GM21529 (cell line): ENCODE results near the gene SPAAR.
"Not testable (repeated sequence)": the region's sequence is repeated elsewhere in the genome, so short reads cannot be mapped to it uniquely, and the experiment has no call there.

ENCODE experiments used
- ATAC-seq: cut with Tn5 transposase; IDR thresholded peaks from one replicate; pipeline ENCODE4 v1.9.1; 2021; ENCODE audit not compliant: unreplicated experiment

The SPAAR gene

GRCh38 chr9:35903049-35903448, 6.2 kb upstream of the SPAAR start:
- ATAC-seq, result no peak

GRCh38 chr9:35904338-35904737, 5.0 kb upstream of the SPAAR start:
- no peak for ATAC-seq

- no peak for ATAC-seq
Observed at GRCh38 chr9:35905051-35905781, 4.1 kb upstream of the SPAAR start.

- ATAC-seq, result no peak
Observed at GRCh38 chr9:35905912-35906679, 3.2 kb upstream of the SPAAR start, which contains the start of gene HRCT1. Gene HRCT1 (plus strand): TSS chr9:35906202. CDS start chr9:35906288, 86 bp downstream.

GRCh38 chr9:35906923-35907699, 2.2 kb upstream of the SPAAR start:
- no peak for ATAC-seq

- ATAC-seq, result no peak
Observed at GRCh38 chr9:35907711-35908503, 1.4 kb upstream of the SPAAR start.

DNA sequence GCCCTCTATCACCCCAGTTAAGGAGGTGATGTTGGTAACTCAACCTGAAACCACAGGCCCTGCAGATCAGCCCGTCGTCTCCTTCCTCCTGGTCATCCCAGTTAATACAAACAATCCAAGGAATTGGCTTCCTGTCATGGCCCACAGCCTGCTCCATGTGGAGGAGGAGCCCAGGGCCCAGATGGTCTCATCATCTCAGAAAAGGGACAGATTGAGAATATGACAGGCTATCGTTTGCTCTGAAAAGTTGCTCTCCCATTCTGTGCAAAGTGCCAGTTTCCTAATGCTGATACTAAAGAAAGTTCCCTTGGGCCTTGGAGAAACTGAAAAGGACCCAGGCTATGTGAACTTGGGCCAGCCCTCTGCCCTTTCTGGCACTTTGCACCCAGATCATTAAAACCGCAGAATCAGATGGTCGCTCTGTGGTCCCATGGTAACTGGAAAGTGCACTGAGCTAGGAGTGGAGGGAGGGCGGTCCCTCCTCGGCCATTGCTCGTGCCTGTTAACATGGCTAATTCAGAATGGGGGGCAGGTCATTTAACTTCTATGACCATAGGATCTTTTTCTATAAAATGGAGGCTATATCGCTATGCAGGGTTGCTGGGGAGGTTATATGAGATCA, 675 bp upstream of the SPAAR start:
- no peak for ATAC-seq

DNA sequence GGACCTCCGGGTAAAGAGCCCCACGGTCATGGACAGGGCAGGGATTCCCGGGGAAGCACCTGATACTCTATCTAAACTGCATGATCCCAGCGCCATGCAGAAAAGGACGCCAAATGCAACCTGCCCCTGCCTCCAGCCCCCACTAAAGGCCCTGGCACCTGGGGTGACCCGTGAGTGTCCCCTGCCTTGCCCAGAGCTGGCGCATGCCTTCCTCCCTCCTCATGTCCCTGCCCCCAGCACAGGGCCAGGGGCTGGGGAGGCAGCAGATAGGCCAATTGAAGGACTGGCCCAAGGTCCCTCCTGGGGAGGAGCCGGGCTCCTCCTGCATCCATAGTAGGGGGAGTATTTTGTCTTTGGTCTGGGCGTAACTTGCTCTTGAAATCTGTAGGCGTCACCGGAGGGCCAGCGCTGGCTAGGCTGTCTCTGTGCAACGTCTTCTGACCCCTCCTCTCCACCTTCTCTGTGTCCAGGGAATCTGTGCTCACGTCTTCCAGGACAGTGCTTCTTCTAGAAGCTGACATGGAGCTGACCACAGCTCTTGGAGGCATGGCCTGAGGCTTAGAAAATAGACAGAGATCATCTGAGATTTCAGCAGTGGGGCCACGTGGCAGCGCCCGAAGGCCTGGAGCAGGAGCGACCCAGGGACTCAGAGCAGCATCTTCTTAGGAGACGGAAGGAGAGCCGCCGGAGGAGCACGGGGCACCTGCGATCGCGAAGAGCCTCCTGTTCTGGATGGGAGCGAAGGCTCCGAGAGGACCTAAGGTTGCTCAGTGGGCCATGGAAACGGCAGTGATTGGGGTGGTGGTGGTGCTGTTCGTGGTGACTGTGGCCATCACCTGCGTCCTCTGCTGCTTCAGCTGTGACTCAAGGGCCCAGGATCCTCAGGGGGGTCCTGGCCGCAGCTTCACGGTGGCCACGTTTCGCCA, 660 bp downstream of the SPAAR start:
- no peak for ATAC-seq

GRCh38 chr9:35910613-35911359, 1.5 kb downstream of the SPAAR start:
- ATAC-seq, result no peak

DNA sequence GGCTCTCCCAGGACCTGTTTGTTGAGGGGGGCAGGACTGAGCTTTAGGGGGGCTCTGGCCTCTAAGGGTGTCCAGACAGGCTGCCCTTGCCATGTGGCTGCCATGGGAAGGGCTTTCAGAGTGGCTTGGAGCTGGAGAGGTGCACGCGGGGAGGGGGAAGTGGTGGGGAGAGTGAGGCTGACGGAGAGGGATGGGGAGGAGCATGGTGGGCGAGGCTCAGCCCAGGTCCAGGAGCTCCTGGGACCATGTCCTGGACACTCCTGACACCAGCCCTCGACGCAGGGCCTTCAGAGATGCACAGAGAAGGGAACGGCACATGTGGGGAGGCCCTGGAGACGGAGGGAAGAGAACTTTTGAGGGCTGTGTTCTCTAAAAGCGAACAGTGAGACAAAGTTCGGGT, 2.4 kb downstream of the SPAAR start:
- ATAC-seq, result no peak

DNA sequence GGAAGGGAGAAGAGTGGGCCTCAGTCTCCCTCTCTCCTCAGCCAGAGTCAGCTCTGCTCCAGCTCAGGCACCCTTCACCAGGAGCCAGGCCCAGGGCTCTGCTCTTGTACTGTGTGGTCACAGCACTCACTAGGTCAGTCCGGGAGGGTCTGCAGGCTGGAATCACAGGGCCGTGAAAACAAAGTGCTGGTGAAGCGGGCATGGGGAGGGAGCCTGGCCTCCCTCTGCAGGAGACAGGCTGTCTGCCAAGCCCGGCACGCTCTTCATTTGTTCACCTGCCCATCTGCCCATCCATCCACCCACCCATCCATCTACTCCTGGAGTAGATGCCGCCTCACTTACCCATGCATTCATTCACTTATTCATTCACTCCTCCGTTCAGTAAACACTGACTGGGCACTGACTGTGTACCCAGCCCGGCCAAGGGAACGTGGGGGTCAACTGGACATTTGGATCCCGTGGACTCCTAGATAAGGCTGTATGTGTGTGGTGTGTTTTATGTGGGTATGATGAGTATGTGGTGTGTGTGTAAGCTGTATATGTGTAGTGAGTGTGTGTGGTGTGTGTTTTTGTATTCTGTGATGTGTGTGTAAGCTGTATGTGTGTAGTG, 3.6 kb downstream of the SPAAR start:
- no peak for ATAC-seq

GRCh38 chr9:35913429-35913828, 4.1 kb downstream of the SPAAR start:
- ATAC-seq, result not testable (repeated sequence)

DNA sequence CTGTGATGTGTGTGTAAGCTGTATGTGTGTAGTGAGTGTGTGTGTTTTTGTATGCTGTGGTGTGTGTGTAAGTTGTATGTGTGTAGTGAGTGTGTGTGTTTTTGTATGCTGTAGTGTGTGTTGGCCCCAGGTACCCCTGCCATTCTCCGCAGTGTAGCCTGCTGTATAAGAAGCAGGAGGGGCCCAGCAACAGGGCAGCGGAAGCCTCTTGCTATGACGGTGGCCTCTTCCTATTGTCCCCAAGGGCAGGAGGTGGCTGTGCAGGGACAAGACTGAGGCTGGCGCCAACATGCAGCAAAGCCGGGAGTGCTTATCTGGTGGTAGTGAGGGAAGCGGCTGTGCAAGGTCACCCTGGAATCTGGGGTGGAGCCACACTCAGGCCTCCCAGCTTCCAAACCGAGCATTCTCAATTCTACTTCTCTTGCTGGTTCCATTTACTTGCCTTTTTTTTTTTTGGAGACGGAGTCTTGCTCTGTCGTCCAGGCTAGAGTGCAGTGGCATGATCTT, 5.1 kb downstream of the SPAAR start:
- no peak for ATAC-seq

GRCh38 chr9:35915681-35916294, 6.5 kb downstream of the SPAAR start:
- no peak for ATAC-seq

DNA sequence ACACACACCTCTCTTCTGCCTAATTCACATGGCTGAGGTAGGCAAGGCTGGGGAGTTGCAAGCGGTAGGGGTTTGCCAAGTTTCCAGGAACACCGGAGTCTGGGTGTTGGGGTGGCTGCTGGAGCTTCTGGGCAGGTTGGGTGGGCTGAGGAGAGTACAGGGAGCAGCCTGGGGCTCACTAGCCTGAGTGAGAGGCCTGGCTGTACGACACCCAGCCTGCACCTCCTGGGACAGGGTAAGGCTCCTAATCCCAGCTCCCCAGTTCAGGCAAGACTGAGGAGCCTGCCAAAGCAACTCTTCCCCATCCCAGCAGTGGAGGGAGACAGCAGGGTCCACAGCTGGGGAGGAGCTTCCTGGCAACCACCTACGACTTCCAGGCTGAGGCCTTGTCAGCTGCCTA, 8.0 kb downstream of the SPAAR start:
- no peak for ATAC-seq

- no peak for ATAC-seq
Observed at GRCh38 chr9:35918780-35919179, 9.5 kb downstream of the SPAAR start.

- ATAC-seq, result no peak
Observed at GRCh38 chr9:35919212-35920008, 10.1 kb downstream of the SPAAR start.
